GM19023 (cell line): Measurements from ENCODE around the gene ST3GAL3.

Experiments
- ATAC-seq: cut with Tn5 transposase; IDR thresholded peaks from one replicate; pipeline ENCODE4 v1.9.1; 2021; ENCODE audit warnings: mild to moderate bottlenecking, moderate library complexity; ENCODE audit not compliant: unreplicated experiment

The ST3GAL3 gene

GRCh38 chr1:43707190-43708001 is at the start of gene ST3GAL3:
Gene ST3GAL3 (plus strand): TSS chr1:43707536. CDS start chr1:43736263, 28,727 bp downstream.
- peak; percentile 90 for ATAC-seq

DNA sequence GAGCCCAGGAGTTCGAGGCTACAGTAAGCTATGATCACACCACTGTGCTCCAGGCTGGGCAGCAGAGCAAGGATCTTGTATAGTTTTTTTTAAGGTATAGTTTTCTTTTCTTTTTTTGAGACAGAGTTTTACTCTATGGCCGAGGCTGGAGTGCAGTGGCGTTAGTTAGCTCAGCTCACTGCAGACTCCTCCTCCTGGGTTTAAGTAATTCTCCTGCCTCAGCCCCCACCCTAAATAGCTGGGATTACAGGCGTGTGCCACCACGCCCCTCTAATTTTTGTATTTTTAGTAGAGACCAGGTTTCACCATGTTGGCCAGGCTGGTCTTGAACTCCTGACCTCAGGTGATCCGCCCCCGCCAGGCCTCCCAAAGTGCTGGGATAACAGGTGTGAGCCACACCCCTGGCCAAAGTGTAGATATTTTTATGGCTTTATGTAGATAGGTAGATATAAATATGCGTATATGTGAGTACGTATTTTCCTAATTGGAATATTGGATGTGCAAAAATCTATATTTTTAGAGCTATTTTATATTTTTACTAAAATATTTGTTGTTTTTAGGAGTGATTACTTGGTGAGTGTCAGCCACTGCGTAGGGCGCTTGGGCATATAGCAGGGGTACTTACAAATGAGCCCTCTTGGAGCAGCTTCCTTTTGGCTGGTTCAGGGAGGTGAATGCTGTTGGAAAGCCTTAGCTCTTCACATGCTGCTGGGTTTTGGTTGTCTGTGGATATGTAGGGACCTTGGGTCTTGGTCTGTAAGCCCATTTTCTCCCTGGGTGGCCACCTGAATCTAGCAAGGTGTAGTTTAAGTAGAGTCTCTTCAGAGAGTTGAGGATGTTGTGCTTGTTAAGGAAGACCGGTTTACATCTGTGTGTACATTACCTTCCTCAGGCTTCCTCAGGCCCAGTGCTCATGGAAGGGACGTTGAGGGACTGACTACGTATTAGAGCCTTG is 47.8 kb upstream of the ST3GAL3 start:
- no peak for ATAC-seq

DNA sequence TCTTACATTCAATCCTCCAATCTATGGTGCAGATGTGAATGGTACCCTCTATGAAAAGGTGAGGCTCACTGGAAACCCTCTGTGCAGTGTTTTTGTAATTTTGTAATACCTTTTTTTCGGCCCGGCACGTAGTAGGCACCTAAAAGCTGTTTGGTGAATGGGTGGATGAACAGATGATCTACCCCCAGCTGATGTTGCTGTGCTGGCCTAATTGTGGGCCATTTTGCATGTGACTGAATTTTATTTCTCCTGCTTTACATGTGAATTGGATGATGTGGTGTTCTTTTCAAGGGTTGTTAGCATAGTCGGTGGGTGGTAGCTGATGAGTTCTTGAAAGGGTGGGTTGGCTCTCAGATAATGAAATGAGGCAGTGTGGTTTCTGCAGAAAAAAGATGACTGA is 47.0 kb upstream of the ST3GAL3 start:
- ATAC-seq = no peak

- no peak for ATAC-seq
Observed at GRCh38 chr1:43664369-43664768, 43.0 kb upstream of the ST3GAL3 start.

DNA sequence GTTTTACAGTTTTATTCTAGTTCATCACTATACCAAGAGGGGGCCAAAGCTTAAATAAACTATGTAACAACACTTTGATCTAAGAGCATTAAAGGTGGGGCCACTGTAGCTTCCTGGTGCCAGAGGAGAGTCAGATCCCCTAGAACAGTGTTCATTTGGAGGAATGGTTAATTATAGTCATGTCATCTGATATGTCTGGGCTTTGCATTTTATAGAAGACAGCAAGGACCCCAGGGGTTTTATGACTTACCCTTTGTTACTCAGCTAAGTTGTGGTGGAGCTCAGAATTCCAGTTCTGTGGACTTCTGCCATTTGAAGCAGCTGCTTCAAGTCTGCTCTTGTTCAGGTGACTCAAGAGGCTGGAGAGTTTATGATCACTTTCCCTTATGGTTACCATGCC is 40.7 kb upstream of the ST3GAL3 start:
- no peak for ATAC-seq

DNA sequence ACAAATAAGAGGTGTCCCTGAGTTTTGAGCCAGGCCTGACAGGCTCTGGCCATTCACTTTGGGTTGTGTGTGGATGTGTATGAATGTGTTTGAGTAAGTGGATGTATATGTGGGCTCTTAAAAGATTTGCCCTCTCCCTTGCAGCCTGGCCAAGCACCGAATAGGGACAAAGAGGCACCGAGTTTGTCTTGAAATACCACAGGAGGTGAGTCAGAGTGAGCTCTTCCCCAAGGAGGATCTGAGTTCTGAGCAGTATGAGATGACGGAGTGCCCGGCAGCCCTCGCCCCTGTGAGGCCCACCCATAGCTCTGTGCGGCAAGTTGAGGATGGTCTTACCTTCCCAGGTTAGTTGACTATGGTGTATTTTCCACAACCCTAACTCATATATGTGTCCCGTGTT is 38.4 kb upstream of the ST3GAL3 start:
- no peak for ATAC-seq

GRCh38 chr1:43669878-43670277 is 37.5 kb upstream of the ST3GAL3 start:
- no peak for ATAC-seq

DNA sequence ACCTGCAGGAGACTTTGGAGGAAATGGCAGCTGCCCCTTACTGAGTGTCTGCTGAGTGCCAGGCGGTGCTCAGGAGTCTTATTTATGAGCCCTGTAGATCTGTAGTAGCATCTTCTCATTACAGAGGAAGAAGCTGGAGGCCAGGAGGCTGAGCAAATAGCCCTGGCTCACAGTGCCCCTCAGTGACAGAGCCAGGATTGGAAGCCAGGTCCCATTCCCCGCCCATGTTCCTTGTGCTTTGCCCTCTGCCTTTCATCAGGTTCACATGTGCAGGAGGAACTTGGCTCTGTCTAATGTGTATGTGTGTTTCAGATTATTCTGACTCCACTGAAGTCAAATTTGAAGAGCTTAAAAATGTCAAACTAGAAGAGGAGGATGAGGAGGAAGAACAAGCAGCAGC is 36.1 kb upstream of the ST3GAL3 start:
- ATAC-seq = no peak

GRCh38 chr1:43671626-43672330 is 35.6 kb upstream of the ST3GAL3 start:
- ATAC-seq = no peak

DNA sequence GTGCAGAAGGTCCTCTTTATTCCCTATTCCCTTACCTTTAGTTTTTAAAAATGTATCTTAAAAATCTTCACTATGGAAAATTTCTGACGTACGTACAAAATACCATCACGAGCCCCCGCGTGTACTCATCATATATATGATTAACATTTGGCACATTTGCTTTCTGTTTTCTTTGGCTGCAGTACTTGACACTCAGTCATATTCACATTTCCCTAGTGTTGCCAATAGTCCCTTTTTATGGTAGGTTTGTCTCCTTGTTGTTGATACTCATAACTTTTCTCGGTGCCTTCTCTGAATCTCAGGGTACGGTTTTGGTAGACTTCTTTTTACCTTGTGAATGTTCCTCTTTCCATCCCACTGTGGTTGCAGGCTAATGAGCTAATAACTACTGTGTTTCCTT is 34.1 kb upstream of the ST3GAL3 start:
- ATAC-seq = no peak

- no peak for ATAC-seq
Observed at GRCh38 chr1:43678940-43679339, 28.4 kb upstream of the ST3GAL3 start.

GRCh38 chr1:43683560-43683959 is 23.8 kb upstream of the ST3GAL3 start:
- ATAC-seq = no peak

- ATAC-seq = no peak
Observed at GRCh38 chr1:43686801-43687200, 20.5 kb upstream of the ST3GAL3 start.

GRCh38 chr1:43687301-43688108 is 19.8 kb upstream of the ST3GAL3 start:
- no peak for ATAC-seq

DNA sequence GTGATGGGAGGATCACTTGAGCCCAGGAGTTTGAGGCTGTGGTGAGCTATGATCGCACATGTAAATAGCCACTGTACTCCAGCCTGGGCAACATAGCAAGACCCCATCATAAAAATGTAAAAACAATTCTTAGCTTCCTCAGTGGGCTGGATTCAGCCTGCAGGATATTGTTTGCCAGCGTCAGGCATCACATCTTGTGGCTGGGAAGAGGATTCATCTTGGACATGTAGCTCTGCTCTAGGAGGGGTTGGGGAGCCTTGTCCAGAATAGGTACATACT is 19.3 kb upstream of the ST3GAL3 start:
- no peak for ATAC-seq

DNA sequence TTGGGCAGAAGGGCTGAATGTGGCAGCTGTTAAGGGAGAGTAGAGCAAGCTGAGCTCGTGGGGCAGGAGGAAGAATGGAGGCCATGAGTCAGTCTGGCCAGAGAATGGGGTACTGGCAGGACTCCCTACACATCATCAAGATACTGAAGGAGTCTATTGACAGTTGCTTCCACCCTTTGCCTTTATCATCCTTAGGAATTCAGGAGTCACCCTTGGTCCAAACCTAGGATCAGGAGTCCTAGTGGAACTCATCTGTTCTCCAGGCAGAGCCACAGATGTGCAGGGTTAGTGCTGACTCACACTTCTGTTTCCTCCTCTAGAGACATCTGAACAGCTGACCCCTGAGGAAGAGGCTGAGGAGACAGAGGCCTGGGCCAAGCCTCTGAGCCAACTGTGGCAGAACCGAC is 18.7 kb upstream of the ST3GAL3 start:
- ATAC-seq = no peak

GRCh38 chr1:43689289-43689688 is 18.0 kb upstream of the ST3GAL3 start:
- ATAC-seq = no peak

- ATAC-seq = no peak
Observed at GRCh38 chr1:43691871-43692815, 15.2 kb upstream of the ST3GAL3 start.

GRCh38 chr1:43693371-43693770 is 14.0 kb upstream of the ST3GAL3 start:
- no peak for ATAC-seq

GRCh38 chr1:43699281-43699680 is 8.1 kb upstream of the ST3GAL3 start:
- no peak for ATAC-seq
